HG02678 (cell line): ENCODE measurements around the gene UBXN10.

Experiments used
- ATAC-seq: cut with Tn5 transposase; IDR thresholded peaks from one replicate; pipeline ENCODE4 v1.9.1; 2021; ENCODE audit warnings: mild to moderate bottlenecking, moderate library complexity; ENCODE audit not compliant: unreplicated experiment

The UBXN10 gene

GRCh38 chr1:20233394-20233793, 47.5 kb downstream of the UBXN10 start:
- ATAC-seq, result no peak

GRCh38 chr1:20233866-20234265, 48.0 kb downstream of the UBXN10 start:
- ATAC-seq, result no peak

- no peak for ATAC-seq
Observed at GRCh38 chr1:20234788-20235535, 49.1 kb downstream of the UBXN10 start.

GRCh38 chr1:20237646-20238045, 51.8 kb downstream of the UBXN10 start:
- no peak for ATAC-seq

- ATAC-seq, result no peak
Observed at GRCh38 chr1:20240012-20240411, 54.1 kb downstream of the UBXN10 start.

- no peak for ATAC-seq
Observed at GRCh38 chr1:20242890-20243479, 57.1 kb downstream of the UBXN10 start.
